Left renal pelvis (tissue), 4 donors: ENCODE results near the gene SQSTM1. TPM values are rescaled to one million over a fixed set of nuclear protein-coding genes. Genes with fewer than 3 reads are reported as not detected.
"Not testable (repeated sequence)": the region's sequence is repeated elsewhere in the genome, so short reads cannot be mapped to it uniquely, and the experiment has no call there.

ENCODE experiments used
- DNase-seq, 4 donors: peaks; one replicate each; pipeline ENCODE4 v3.0.0-alpha.2; 2013; ENCODE audit warnings: low read depth in 4 of 4, low spot score in 3 of 4
- polyA plus RNA-seq, 4 donors: library from polyadenylated mRNA; unstranded; fragments of 120-200 nt; gene quantifications; one replicate each; pipeline ENCODE4 v1.2.1, GENCODE V29; 2013; ENCODE audit not compliant: insufficient read length in 4 of 4

Gene SQSTM1
- polyA plus RNA-seq, 4 donors = 87.6 to 119 (median 101) TPM

- DNase-seq = no peak
Measured at GRCh38 chr5:179823937-179824744, 3.4 kb downstream of the SQSTM1 start.

- no peak for DNase-seq
Measured at GRCh38 chr5:179824745-179825112, 4.0 kb downstream of the SQSTM1 start.

- DNase-seq = no peak
Measured at GRCh38 chr5:179825655-179826182, 5.0 kb downstream of the SQSTM1 start.

- DNase-seq = no peak
Measured at GRCh38 chr5:179827680-179828079, 7.0 kb downstream of the SQSTM1 start.

- DNase-seq = no peak
Measured at GRCh38 chr5:179828756-179829421, 8.2 kb downstream of the SQSTM1 start.

- no peak for DNase-seq
Measured at GRCh38 chr5:179829732-179830435, 9.2 kb downstream of the SQSTM1 start.

- no peak for DNase-seq
Measured at GRCh38 chr5:179830818-179831468, 10.2 kb downstream of the SQSTM1 start.

- no peak for DNase-seq
Measured at GRCh38 chr5:179832039-179832745, 11.5 kb downstream of the SQSTM1 start.

- DNase-seq = no peak
Measured at GRCh38 chr5:179833056-179833708, 12.5 kb downstream of the SQSTM1 start.

- no peak for DNase-seq
Measured at GRCh38 chr5:179833709-179834070, 13.0 kb downstream of the SQSTM1 start.

- no peak for DNase-seq
Measured at GRCh38 chr5:179834120-179834519, 13.4 kb downstream of the SQSTM1 start.

- DNase-seq = not testable (repeated sequence)
Measured at GRCh38 chr5:179834871-179835270, 14.2 kb downstream of the SQSTM1 start.

- no peak for DNase-seq
Measured at GRCh38 chr5:179836225-179837019, 15.7 kb downstream of the SQSTM1 start.

- no peak for DNase-seq
Measured at GRCh38 chr5:179837076-179838011, 16.6 kb downstream of the SQSTM1 start.

GRCh38 chr5:179839328-179840256, 18.9 kb downstream of the SQSTM1 start:
- no peak for DNase-seq

GRCh38 chr5:179840321-179840720, 19.6 kb downstream of the SQSTM1 start:
- DNase-seq = no peak

- DNase-seq = no peak
Measured at GRCh38 chr5:179840766-179841165, 20.1 kb downstream of the SQSTM1 start.
